Prostate gland (tissue), 2 donors: ENCODE measurements around the gene MSN. TPM values are rescaled to one million over a fixed set of nuclear protein-coding genes. Genes with fewer than 3 reads are reported as not detected.
"Not testable (repeated sequence)": the region's sequence is repeated elsewhere in the genome, so short reads cannot be mapped to it uniquely, and the experiment has no call there.

ENCODE experiments used
- DNase-seq: peaks from one replicate; pipeline ENCODE4 v3.0.0-alpha.2; 2019; ENCODE audit warnings: low spot score
- H3K27ac ChIP-seq, 2 donors: fragments of 200-600 bp; sonication (generic); 2 replicates each; pipeline ENCODE4 v1.5.1; 2017 to 2019
- H3K27me3 ChIP-seq: fragments of 200-600 bp; sonication (generic); replicated peaks from 2 replicates; pipeline ENCODE4 v1.5.1; 2019; ENCODE audit not compliant: insufficient read depth
- H3K36me3 ChIP-seq, 2 donors: fragments of 200-600 bp; sonication (generic); 1 replicate in 1 of 2; 2 replicates in 1 of 2; pipeline versions ENCODE4 v1.5.1 to v1.8.1; 2017 to 2019
- H3K4me1 ChIP-seq: fragments of 200-600 bp; sonication (generic); replicated peaks from 2 replicates; pipeline ENCODE4 v1.5.1; 2019
- H3K4me3 ChIP-seq, 2 donors: fragments of 200-600 bp; sonication (generic); 2 replicates each; pipeline ENCODE4 v1.5.1; 2017 to 2019
- H3K9me3 ChIP-seq: fragments of 200-600 bp; sonication (generic); 2 replicates; pipeline ENCODE4 v1.5.1; 2017
- POLR2A ChIP-seq: fragments of 450-650 bp; IDR thresholded peaks from one replicate; pipeline ENCODE4 v1.6.1; 2016; ENCODE audit warnings: antibody characterized with exemption, mild to moderate bottlenecking
- POLR2AphosphoS5 ChIP-seq: sonication (generic); formaldehyde crosslinking; IDR thresholded peaks from one replicate; pipeline ENCODE4 v1.6.1; 2017; ENCODE audit warnings: antibody characterized with exemption
- WGBS: methylation state at CpG from one replicate; pipeline ENCODE4 v1.1.5; 2018; 5-methylcytosine and 5-hydroxymethylcytosine counted together
- intact Hi-C: fragments of 100-400 bp; cut with DNase I; formaldehyde crosslinking; loops from one replicate; pipeline ENCODE4 v1.14.2; 2022
- total RNA-seq, 2 donors: library from RNA; depleted of rRNA; stranded (reverse); fragments of >200 nt; gene quantifications; one replicate each; pipeline ENCODE4 v1.1.0, GENCODE V29; 2016
- TF ChIP-seq, protein P1 (sequence below), 4 experiments: fragments of 200-600 bp in 2 of 4; fragments of 450-650 bp in 2 of 4; sonication (generic) in 2 of 4; IDR thresholded peaks; 1 replicate in 3 of 4; 2 replicates in 1 of 4; pipeline ENCODE4 v1.5.1; 2016 to 2019; ENCODE audit warnings: antibody characterized with exemption in 4 of 4, mild to moderate bottlenecking in 2 of 4, moderate library complexity in 2 of 4

The MSN gene
- total RNA-seq, 2 donors from 2014 or later = 53.6 to 116 TPM

DNA sequence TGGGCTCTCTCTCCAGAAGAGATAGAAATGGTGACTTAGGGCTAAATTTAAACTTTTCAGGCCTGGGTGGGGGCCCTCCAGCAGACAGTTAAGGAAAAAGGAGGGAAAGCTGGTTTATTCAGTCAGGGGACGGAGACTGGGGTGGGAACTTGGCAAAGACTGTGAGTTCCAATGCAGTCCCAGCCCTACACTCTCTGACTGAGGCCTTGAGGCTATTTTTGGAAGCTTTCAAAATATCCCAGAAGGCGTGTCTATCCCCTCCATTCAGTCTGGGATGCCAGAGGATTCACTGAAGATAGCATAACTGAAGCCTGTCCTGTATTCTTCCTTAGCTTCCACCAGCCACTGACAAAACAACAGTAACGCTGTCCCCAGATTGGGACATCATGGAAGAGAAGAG lies 32.1 kb upstream of the MSN start:
- Histone ChIP-seq H3K36me3 (no peaks in the 10 kb centered on the region), H3K4me3 (no peak overlapping the region), H3K27me3 (no peaks in the 10 kb centered on the region), H3K9me3 (no peaks in the 10 kb centered on the region), H3K27ac (no peak overlapping the region), H3K4me1 (no peaks in the 10 kb centered on the region)
- no peak for DNase-seq
- intact Hi-C loops = no loop called here
- TF ChIP-seq POLR2A (no peak), POLR2AphosphoS5 (no peak)
- TF ChIP-seq, protein P1, sequence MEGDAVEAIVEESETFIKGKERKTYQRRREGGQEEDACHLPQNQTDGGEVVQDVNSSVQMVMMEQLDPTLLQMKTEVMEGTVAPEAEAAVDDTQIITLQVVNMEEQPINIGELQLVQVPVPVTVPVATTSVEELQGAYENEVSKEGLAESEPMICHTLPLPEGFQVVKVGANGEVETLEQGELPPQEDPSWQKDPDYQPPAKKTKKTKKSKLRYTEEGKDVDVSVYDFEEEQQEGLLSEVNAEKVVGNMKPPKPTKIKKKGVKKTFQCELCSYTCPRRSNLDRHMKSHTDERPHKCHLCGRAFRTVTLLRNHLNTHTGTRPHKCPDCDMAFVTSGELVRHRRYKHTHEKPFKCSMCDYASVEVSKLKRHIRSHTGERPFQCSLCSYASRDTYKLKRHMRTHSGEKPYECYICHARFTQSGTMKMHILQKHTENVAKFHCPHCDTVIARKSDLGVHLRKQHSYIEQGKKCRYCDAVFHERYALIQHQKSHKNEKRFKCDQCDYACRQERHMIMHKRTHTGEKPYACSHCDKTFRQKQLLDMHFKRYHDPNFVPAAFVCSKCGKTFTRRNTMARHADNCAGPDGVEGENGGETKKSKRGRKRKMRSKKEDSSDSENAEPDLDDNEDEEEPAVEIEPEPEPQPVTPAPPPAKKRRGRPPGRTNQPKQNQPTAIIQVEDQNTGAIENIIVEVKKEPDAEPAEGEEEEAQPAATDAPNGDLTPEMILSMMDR (IDR thresholded peaks at IDR 0.05) = no peak
- 42% methylated on average over 3 of the region's 3 CpGs for WGBS

DNA sequence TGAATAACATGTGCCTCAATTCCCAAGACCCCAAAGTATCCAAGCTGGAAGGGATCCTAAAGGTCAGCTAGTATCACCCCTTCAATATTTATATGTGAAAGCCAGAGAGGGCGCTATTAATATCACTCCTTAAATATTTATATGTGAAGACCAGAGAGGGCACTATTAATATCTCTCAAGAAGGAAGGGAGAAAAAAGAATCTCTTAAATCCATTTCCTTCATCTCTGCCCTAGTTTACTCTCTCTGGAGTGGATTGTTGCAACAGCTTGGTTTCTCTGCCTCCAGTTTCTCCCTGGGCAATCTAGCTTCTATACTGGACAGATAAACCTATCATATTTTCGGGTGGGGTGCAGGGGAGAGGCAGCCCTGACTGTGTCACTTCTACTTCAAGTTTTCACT lies 31.6 kb upstream of the MSN start:
- WGBS = 55% methylated on average over 2 of the region's 2 CpGs
- H3K27ac ChIP-seq = no peak overlapping the region

DNA sequence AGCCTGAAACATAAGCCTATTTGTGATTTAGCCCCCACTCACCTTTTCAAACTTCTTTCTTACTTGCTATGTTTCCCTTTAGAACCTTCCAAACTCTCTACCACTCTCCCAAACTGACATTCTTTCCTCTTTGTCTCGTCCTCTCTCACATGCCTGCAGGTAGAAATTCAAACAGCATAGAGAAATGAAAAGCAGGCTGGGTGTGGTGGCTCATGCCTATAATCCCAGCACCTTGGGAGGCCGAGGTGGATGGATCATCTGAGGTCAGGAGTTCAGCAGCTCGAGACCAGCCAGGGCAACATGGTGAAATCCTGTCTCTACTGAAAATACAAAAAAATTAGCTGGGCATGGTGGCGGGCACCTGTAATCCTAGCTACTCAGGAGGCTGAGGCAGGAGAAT lies 31.2 kb upstream of the MSN start:
- DNase-seq, H3K4me1 ChIP-seq, intact Hi-C loops, H3K36me3 ChIP-seq, H3K27me3 ChIP-seq, H3K27ac ChIP-seq, H3K4me3 ChIP-seq, H3K9me3 ChIP-seq: not testable (repeated sequence)
- 65% methylated on average over 3 of the region's 4 CpGs for WGBS

More for the DNA sequence above, 31.6 kb upstream of the MSN start:
- Histone ChIP-seq H3K9me3 (no peaks in the 10 kb centered on the region), H3K36me3 (no peaks in the 10 kb centered on the region), H3K4me1 (no peaks in the 10 kb centered on the region), H3K27me3 (no peaks in the 10 kb centered on the region), H3K4me3 (no peak overlapping the region)
- TF ChIP-seq POLR2A (no peak), POLR2AphosphoS5 (no peak)
- TF ChIP-seq, protein P1 (IDR thresholded peaks at IDR 0.05) = no peak
- no peak for DNase-seq
- intact Hi-C loops = no loop called here

DNA sequence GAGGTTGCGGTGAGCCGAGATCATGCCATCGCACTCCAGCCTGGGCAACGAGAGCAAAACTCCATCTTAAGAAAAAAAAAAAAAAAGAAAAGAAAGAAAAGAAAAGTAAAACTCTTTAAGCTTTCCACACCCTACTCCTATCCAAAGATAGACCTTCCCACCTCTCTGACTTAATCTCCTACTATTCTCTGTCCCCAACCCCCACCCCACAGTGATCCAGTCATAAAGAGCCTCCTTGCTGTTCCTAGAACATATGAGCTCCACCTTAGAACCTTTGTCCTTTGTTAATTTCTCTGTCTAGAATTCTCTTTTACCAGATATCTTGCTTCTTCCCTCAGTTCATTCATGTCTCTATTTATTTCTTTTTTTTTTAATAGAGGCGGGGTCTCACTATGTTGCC lies 30.1 kb upstream of the MSN start:
- TF ChIP-seq POLR2AphosphoS5 (no peak), POLR2A (no peak)
- TF ChIP-seq, protein P1 (IDR thresholded peaks at IDR 0.05) = no peak
- no peaks in the 10 kb centered on the region for H3K27me3 ChIP-seq
- intact Hi-C loops = no loop called here
- no peak for DNase-seq
- H3K27ac ChIP-seq = no peak overlapping the region
- no peak overlapping the region for H3K4me3 ChIP-seq
- H3K9me3 ChIP-seq = no peaks in the 10 kb centered on the region
- no peaks in the 10 kb centered on the region for H3K36me3 ChIP-seq
- WGBS = 95% methylated on average over 5 of the region's 5 CpGs
- H3K4me1 ChIP-seq = no peaks in the 10 kb centered on the region

DNA sequence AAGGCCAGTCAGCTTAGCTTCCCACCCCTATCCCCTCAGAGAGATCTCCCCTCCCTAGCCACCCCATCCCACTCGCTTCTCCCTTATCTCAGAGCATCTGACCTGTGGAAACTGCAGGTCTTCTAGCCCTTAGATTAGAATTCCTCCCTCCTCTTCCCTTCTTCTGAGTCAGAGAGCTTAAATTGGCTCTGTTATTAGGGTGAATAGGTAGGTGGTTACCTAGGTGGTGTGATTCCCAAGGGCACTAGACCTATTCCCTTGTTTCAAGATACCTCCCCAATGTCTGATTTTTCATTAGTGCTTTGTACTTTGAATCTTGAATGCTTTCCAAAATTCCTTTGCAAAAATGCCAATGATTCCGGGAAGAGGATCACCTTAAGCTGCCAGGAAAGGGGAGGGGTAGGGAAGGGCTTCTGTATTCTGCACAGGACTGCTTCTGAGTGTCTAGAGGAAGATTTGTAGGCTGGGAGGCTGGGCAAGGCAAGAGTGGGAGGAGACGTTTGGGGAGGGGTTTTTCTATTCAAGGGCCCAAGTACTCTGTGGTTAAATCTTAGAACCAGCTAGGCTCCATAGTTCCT lies 24.5 kb upstream of the MSN start:
- intact Hi-C loops = loop anchor here (10.0 kb wide), 1 partner anchor 62 kb away; no protein-coding TSS in a partner anchor
- H3K27ac ChIP-seq = peak overlapping the region; percentile 39 to 41

More for the DNA sequence above, 24.5 kb upstream of the MSN start:
- Histone ChIP-seq H3K4me1 (no peaks in the 10 kb centered on the region), H3K9me3 (no peaks in the 10 kb centered on the region), H3K4me3 (no peak overlapping the region), H3K36me3 (no peaks in the 10 kb centered on the region), H3K27me3 (no peaks in the 10 kb centered on the region)
- TF ChIP-seq, protein P1 (IDR thresholded peaks at IDR 0.05) = no peak
- TF ChIP-seq POLR2A (no peak), POLR2AphosphoS5 (peak; percentile 37)
- WGBS = 19% methylated on average over 3 of the region's 3 CpGs
- peak; percentile 15 for DNase-seq
